CD14-positive monocyte (primary cell): Measurements from ENCODE around the gene SYT13. TPM values are rescaled to one million over a fixed set of nuclear protein-coding genes. Genes with fewer than 3 reads are reported as not detected.

Source experiments
- DNase-seq, 3 donors: peaks; one replicate each; pipeline ENCODE4 v3.0.0-alpha.2; 2011 to 2022
- H2AFZ ChIP-seq: 2 replicates; pipeline ENCODE4 v1.6.0; 2012; ENCODE audit warnings: mild to moderate bottlenecking, low read depth, low read length, inconsistent platforms; ENCODE audit not compliant: insufficient read depth, poor library complexity, severe bottlenecking
- H3K27ac ChIP-seq, 2 donors: 1 replicate in 1 of 2; 2 replicates in 1 of 2; pipeline ENCODE4 v1.5.1; 2012 to 2013; ENCODE audit warnings: low read length in 2 of 2, control low read depth in 1 of 2, inconsistent platforms in 1 of 2, low read depth in 1 of 2, mild to moderate bottlenecking in 1 of 2
- H3K27me3 ChIP-seq, 2 donors: one replicate each; pipeline versions ENCODE4 v1.6.0 to v1.6.1; 2011 to 2013; ENCODE audit warnings: low read length in 2 of 2; ENCODE audit not compliant: control insufficient read depth in 2 of 2, insufficient read depth in 2 of 2
- H3K36me3 ChIP-seq, 2 donors: replicated peaks in 1 of 2; 1 replicate in 1 of 2; 2 replicates in 1 of 2; pipeline versions ENCODE4 v1.5.1 to v1.6.1; 2012 to 2013; ENCODE audit warnings: low read length in 2 of 2, control low read depth in 1 of 2, inconsistent platforms in 1 of 2, mild to moderate bottlenecking in 1 of 2; ENCODE audit not compliant: insufficient read depth in 2 of 2, control insufficient read depth in 1 of 2
- H3K4me1 ChIP-seq, 2 donors: 1 replicate in 1 of 2; 2 replicates in 1 of 2; pipeline versions ENCODE4 v1.5.1 to v1.6.1; 2012 to 2013; ENCODE audit warnings: low read length in 2 of 2, control low read depth in 1 of 2, inconsistent platforms in 1 of 2, mild to moderate bottlenecking in 1 of 2, moderate library complexity in 1 of 2; ENCODE audit not compliant: insufficient read depth in 2 of 2, control insufficient read depth in 1 of 2
- H3K4me2 ChIP-seq: replicated peaks from 2 replicates; pipeline ENCODE3; 2012; ENCODE audit warnings: low read length, moderate library complexity, mild to moderate bottlenecking; ENCODE audit not compliant: poor library complexity, severe bottlenecking; ENCODE audit errors: extremely low read depth
- H3K4me3 ChIP-seq, 3 experiments: fragments of 200-600 bp in 1 of 3; sonication (generic) in 1 of 3; replicated peaks in 1 of 3; 1 replicate in 2 of 3; 2 replicates in 1 of 3; pipeline ENCODE4 v1.5.1; 2011 to 2013; ENCODE audit warnings: low read length in 3 of 3, mild to moderate bottlenecking in 3 of 3, control low read depth in 2 of 3, low read depth in 2 of 3, inconsistent platforms in 1 of 3, moderate library complexity in 1 of 3
- H3K79me2 ChIP-seq: 2 replicates; pipeline ENCODE4 v1.6.0; 2012; ENCODE audit warnings: mild to moderate bottlenecking, control low read depth, inconsistent platforms, low read length, moderate library complexity; ENCODE audit not compliant: insufficient read depth
- H3K9ac ChIP-seq: 2 replicates; pipeline ENCODE4 v1.6.0; 2017; ENCODE audit warnings: low read length, mild to moderate bottlenecking; ENCODE audit not compliant: insufficient read depth, poor library complexity, severe bottlenecking
- H3K9me3 ChIP-seq, 2 donors: replicated peaks in 1 of 2; 1 replicate in 1 of 2; 2 replicates in 1 of 2; pipeline versions ENCODE4 v1.5.1 to v1.6.1; 2012 to 2013; ENCODE audit warnings: low read length in 2 of 2, control low read depth in 1 of 2; ENCODE audit not compliant: control insufficient read depth in 1 of 2, insufficient read depth in 1 of 2
- H4K20me1 ChIP-seq: 2 replicates; pipeline ENCODE4 v1.6.0; 2012; ENCODE audit warnings: mild to moderate bottlenecking, low read length, control low read depth, moderate library complexity; ENCODE audit not compliant: insufficient read depth
- H3K27ac Mint-ChIP-seq, 7 donors: one replicate each; pipeline ENCODE4 v1.8.0; 2020; ENCODE audit warnings: mild to moderate bottlenecking in 7 of 7, mixed read lengths in 7 of 7, moderate library complexity in 6 of 7, inconsistent platforms in 2 of 7
- H3K27me3 Mint-ChIP-seq, 3 donors: one replicate each; pipeline ENCODE4 v1.8.0; 2021 to 2022; ENCODE audit warnings: low read depth in 3 of 3, mild to moderate bottlenecking in 3 of 3, mixed read lengths in 3 of 3, moderate library complexity in 3 of 3, inconsistent platforms in 1 of 3
- H3K36me3 Mint-ChIP-seq, 2 donors: one replicate each; pipeline ENCODE4 v1.8.0; 2020; ENCODE audit warnings: mixed read lengths in 2 of 2, inconsistent platforms in 1 of 2, mild to moderate bottlenecking in 1 of 2
- H3K4me1 Mint-ChIP-seq: one replicate; pipeline ENCODE4 v1.8.0; 2020; ENCODE audit warnings: mild to moderate bottlenecking, mixed read lengths
- H3K4me3 Mint-ChIP-seq, 2 donors: one replicate each; pipeline ENCODE4 v1.8.0; 2020; ENCODE audit warnings: mild to moderate bottlenecking in 2 of 2, mixed read lengths in 2 of 2, moderate library complexity in 1 of 2
- H3K9me3 Mint-ChIP-seq, 7 donors: one replicate each; pipeline ENCODE4 v1.8.0; 2020 to 2022; ENCODE audit warnings: mixed read lengths in 7 of 7, mild to moderate bottlenecking in 6 of 7, moderate library complexity in 6 of 7, inconsistent platforms in 2 of 7
- WGBS: methylation state at CpG from one replicate; pipeline ENCODE4 v1.1.5; 2013; ENCODE audit warnings: missing lambda C conversion rate; ENCODE audit not compliant: insufficient coverage; 5-methylcytosine and 5-hydroxymethylcytosine counted together
- intact Hi-C, 2 donors: fragments of 100-400 bp; cut with micrococcal nuclease; formaldehyde crosslinking; loops; one replicate each; pipeline versions ENCODE4 v1.15.0 to v1.15.1; 2023
- polyA plus RNA-seq, 3 donors: library from polyadenylated mRNA; depleted of rRNA in 1 of 3; unstranded in 2 of 3; stranded (reverse) in 1 of 3; fragments of 300-500 nt in 2 of 3; fragments of >200 nt in 1 of 3; fragmentation: Illumina TruSeq in 2 of 3; gene quantifications; 1 replicate in 2 of 3; 2 replicates in 1 of 3; pipeline ENCODE4 v1.2.3, GENCODE V29; 2012 to 2021
- TF ChIP-seq, protein P1 (sequence below): fragments of 200-600 bp; IDR thresholded peaks from one replicate; pipeline ENCODE4 v1.8.0; 2022; ENCODE audit warnings: antibody characterized with exemption, mild to moderate bottlenecking

The SYT13 gene
- polyA plus RNA-seq, 3 donors: not detected

DNA sequence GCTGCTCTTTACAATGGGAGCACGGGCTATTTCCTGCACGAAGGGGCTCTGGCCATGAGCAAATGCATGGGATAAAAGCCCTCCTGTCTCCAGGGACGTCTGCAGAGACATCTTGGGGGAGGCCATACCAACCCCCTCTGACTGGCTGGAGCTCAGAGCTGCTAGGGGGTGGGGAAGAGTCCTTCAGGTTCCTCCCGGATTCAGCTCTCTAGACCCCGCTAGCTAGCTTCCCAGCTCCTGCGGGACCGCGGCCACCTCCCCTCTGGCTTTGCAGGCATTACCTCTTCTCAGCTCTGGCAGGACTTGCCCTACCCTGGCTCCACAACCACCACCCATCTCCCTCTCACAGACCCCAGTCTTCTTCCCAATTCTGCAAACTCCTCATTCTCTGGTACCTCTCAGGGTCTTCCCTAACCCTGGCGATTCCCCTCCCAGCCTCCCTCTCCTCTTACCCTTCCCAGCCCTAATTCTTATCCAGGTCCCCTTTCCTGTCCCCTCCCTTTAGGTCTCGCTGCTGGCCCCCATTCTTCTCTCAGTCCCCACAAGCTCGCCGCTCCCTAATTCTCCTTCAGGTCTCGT, 802 bp downstream of the SYT13 start:
- Mint-ChIP-seq H3K9me3 (peaks cover 0 to 14% (median 4%) of the 10 kb centered on the region in 7 donors), H3K4me1 (no peaks in the 10 kb centered on the region), H3K36me3 (no peaks in the 10 kb centered on the region), H3K27me3 (peaks cover 52 to 79% (median 60%) of the 10 kb centered on the region in 3 donors), H3K27ac (no peak overlapping the region), H3K4me3 (peak overlapping the region in 1 of 2 donors; percentile 75)
- Histone ChIP-seq H3K27me3 (peaks cover 61 to 63% of the 10 kb centered on the region in 2 donors), H4K20me1 (no peaks in the 10 kb centered on the region), H3K27ac (no peak overlapping the region), H3K4me1 (no peaks in the 10 kb centered on the region), H3K9ac (no peak overlapping the region), H2AFZ (no peak overlapping the region), H3K4me3 (no peak overlapping the region), H3K4me2 (no peak overlapping the region), H3K36me3 (no peaks in the 10 kb centered on the region), H3K9me3 (peaks cover 4 to 13% of the 10 kb centered on the region in 2 donors), H3K79me2 (no peaks in the 10 kb centered on the region)
- no peak for DNase-seq
- WGBS: 16% methylated on average over 9 of the region's 13 CpGs
- TF ChIP-seq, protein P1, sequence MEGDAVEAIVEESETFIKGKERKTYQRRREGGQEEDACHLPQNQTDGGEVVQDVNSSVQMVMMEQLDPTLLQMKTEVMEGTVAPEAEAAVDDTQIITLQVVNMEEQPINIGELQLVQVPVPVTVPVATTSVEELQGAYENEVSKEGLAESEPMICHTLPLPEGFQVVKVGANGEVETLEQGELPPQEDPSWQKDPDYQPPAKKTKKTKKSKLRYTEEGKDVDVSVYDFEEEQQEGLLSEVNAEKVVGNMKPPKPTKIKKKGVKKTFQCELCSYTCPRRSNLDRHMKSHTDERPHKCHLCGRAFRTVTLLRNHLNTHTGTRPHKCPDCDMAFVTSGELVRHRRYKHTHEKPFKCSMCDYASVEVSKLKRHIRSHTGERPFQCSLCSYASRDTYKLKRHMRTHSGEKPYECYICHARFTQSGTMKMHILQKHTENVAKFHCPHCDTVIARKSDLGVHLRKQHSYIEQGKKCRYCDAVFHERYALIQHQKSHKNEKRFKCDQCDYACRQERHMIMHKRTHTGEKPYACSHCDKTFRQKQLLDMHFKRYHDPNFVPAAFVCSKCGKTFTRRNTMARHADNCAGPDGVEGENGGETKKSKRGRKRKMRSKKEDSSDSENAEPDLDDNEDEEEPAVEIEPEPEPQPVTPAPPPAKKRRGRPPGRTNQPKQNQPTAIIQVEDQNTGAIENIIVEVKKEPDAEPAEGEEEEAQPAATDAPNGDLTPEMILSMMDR: no peak
- intact Hi-C loops: no loop called here

DNA sequence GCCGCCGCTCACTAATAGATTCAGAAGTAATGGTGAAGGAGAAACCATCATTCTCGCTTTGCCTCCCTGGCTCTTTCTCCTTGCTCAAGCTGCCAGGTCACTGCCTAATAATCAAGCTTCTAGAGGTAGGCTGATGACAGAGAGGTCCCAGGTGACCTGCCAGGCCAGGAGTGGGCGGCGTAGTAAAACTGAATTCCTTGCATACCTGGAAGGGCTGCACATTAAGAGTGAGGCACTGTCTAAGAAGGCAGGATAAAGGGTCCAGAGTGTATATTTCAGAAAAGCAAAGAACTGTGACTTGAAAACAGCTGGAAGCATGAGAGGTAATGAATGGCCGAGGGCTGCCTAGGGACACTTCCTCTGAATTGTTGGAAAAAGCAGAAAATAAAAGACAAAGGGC, 4.1 kb downstream of the SYT13 start:
- Mint-ChIP-seq H3K4me3 (no peak overlapping the region), H3K4me1 (no peaks in the 10 kb centered on the region), H3K27ac (no peak overlapping the region), H3K36me3 (no peaks in the 10 kb centered on the region), H3K9me3 (peaks cover 0 to 17% (median 2%) of the 10 kb centered on the region in 7 donors), H3K27me3 (peaks cover 37 to 59% (median 38%) of the 10 kb centered on the region in 3 donors)
- Histone ChIP-seq H3K27me3 (peaks cover 40 to 49% of the 10 kb centered on the region in 2 donors), H3K9ac (no peak overlapping the region), H3K4me1 (no peaks in the 10 kb centered on the region), H3K27ac (no peak overlapping the region), H3K4me3 (no peak overlapping the region), H4K20me1 (no peaks in the 10 kb centered on the region), H3K36me3 (no peaks in the 10 kb centered on the region), H2AFZ (no peak overlapping the region), H3K4me2 (no peak overlapping the region), H3K79me2 (no peaks in the 10 kb centered on the region), H3K9me3 (peaks cover 0 to 7% of the 10 kb centered on the region in 2 donors)
- no peak for DNase-seq
- intact Hi-C loops: no loop called here
- WGBS: 100% methylated on average over 3 of the region's 6 CpGs
- TF ChIP-seq, protein P1: no peak
